Measurements from ENCODE around the gene CDHR2.
"Not testable (repeated sequence)": the region's sequence is repeated elsewhere in the genome, so short reads cannot be mapped to it uniquely, and the experiment has no call there.

Gene CDHR2

DNA sequence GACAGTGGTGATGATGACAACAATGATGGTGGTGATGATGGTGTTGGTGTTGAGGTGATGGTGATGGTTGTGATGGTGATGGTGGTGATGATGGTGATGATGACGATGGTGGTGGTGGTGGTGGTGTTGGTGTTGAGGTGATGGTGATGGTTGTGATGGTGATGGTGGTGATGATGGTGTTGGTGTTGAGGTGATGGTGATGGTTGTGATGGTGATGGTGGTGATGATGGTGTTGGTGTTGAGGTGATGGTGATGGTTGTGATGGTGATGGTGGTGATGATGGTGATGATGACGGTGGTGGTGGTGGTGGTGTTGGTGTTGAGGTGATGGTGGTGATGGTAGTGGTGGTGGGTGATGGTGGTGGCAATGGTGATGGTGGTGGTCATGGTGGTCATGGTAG is 42.5 kb downstream of the CDHR2 start:
- DNase-seq (ENCODE audit: extremely low read depth in 1 of 2, low read depth in 1 of 2) = not testable (repeated sequence)

DNA sequence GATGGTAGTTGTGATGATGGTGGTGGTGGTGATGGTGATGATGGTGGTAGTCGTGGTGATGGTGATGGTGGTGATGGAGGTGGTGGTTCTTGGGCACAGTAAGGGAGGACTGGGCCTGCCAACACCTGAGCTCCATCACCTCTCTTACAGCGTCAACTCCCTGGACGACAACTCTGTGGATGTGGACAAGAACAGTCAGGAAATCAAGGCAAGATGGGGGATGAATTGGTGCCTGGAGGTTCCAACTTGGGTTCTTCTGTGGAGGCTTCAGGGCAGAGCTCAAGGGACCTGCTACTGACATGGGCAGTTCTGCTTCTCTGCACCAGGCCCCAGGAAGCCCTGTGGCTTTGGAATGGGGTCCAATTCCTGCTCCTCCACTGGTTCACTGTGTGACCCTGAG is 43.4 kb downstream of the CDHR2 start:
- no peak for DNase-seq (ENCODE audit: extremely low read depth in 1 of 2, low read depth in 1 of 2)

DNA sequence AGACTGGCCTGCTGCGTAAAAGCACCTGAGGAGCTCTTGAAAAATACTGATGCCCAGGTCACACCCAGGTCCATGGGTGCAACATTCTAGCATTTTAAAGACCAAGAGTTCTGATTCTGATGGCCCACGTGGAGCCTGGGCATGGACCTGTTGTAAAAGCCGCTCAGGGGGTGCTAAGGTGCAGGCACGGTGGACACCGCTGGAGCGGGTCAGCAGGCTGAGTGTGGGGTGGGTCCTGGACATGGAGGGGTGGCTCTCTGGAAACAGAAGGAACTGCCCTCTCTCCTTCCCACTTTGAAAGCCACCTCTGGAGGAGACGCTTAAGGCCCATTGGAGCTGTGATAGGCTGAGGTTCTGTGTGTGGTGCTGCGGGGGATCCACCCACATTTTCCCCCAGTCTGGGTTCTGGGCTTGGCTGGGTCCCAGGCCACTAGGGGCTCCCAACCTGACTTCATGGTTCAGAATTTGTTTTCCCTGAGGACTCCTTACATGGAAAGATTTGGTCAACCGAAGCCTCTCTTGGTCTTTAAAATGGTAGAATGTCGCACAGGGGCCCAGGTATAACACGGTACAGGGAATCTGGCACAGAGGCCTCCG is 44.2 kb downstream of the CDHR2 start:
- DNase-seq (ENCODE audit: extremely low read depth in 1 of 2, low read depth in 1 of 2) = no peak

- DNase-seq (ENCODE audit: extremely low read depth in 1 of 2, low read depth in 1 of 2) = no peak
Measured at GRCh38 chr5:176594554-176594953, 45.4 kb downstream of the CDHR2 start.

- DNase-seq (ENCODE audit: extremely low read depth in 1 of 2, low read depth in 1 of 2) = no peak
Measured at GRCh38 chr5:176595386-176595943, 46.3 kb downstream of the CDHR2 start.

- DNase-seq (ENCODE audit: extremely low read depth in 1 of 2, low read depth in 1 of 2) = no peak
Measured at GRCh38 chr5:176596069-176596644, 47.0 kb downstream of the CDHR2 start.

GRCh38 chr5:176596689-176597416 is 47.7 kb downstream of the CDHR2 start:
- DNase-seq (ENCODE audit: extremely low read depth in 1 of 2, low read depth in 1 of 2) = peak; percentile 41 to 50

DNA sequence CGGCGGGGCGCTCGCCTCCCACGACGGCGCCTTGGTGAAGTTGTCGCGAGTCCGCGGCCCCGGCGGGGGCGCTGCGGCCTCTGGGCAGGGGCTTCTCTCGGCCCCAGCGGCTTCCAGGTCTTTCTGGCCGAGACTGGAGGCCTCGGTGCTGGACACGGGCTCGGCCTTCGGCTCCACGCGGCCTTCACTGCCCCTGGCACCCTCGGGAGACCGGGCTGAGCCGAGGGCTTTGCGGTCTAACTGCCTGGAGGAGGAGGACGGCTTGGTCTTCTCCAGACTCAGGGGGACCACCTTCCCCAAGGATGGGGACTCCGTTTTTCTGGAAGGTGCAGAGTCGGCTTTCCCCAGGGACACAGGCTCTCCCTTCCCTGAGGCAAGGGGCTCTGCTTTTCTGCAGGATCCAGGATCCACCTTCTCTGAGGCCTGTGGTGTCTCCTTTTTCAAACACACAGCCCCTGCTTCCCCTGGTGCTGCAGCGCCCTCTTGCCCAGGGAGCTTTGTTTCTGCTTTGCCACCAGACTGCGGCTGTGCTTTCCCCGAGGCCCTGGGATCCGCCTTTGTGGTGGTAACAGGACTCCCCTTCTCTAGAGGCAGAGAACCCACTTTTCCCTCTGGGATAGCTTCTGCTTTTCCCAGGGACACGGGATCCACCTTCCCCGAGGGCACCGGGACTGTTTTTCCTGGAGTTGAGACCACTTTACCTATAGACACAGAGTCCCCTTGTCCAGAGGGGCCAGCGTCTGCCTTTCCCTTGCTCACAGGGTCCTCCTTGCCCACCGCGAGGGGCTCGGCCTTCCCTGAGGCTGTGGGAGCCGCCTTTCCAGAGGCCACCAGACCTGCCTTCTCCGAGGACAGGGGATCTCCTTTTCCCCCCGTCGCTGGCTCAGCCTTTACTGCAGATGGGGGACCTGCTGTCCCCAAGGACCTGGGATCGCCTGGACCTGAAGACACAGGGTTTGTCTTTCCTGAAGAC is 48.6 kb downstream of the CDHR2 start:
- no peak for DNase-seq (ENCODE audit: extremely low read depth in 1 of 2, low read depth in 1 of 2)

DNA sequence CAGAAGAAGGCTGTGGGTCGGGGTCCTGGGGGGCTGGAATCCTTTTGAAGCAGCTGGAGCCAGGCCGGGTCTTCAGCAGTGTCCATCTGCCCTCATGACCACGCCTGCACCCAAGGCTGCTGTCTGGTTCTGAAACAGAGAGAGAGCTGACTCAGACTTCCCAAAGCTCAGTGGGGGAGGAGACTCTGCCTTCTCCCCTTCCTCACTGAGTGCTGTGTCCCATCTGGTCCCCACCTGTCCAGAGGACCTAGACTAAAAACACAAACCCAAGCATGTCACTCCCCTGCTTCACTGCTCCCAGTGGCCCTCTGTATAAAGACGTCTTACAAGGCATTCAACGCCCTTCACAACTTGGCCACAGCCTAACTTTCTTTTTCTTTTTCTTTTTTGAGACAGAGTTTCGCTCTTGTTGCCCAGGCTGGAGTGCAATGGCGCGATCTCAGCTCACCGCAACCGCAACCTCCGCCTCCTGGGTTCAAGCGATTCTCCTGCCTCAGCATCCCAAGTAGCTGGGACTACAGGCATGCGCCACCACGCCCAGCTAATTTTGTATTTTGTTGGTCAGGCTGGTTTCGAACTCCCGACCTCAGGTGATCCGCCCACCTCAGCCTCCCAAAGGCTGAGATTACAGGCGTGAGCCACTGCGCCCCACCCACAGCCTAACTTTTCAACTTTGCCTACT is 50.7 kb downstream of the CDHR2 start:
- not testable (repeated sequence) for DNase-seq (ENCODE audit: extremely low read depth in 1 of 2, low read depth in 1 of 2)

DNA sequence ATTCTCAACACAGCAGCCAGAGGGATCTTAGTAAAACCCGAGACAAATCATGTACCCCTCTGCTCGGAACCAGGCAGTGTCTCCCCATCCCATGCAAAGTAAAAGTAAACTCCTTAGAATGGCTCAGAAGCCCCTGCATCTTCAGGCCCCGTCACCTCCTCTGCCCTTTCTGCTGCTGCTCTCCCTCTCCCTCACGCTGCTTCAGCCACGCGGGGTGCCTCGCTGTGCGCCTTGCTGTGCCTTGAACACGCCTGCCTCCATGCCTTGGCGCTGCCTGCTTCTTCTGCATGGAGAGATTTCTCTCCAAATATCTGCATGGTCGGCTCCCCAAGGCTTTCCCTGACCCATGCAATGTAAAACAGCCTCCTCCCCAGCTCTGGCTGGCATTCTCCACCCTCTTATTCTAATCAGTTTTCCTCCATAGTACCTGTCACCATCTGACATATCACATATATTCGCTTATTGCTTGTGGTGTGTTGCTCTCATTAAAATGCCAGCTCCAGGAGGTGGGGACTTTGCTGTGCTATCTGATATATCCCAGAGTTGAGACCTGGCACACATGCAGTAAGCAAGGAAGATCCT is 52.9 kb downstream of the CDHR2 start:
- DNase-seq (ENCODE audit: extremely low read depth in 1 of 2, low read depth in 1 of 2) = no peak

GRCh38 chr5:176603091-176603490 is 53.9 kb downstream of the CDHR2 start:
- no peak for DNase-seq (ENCODE audit: extremely low read depth in 1 of 2, low read depth in 1 of 2)

- no peak for DNase-seq (ENCODE audit: extremely low read depth in 1 of 2, low read depth in 1 of 2)
Measured at GRCh38 chr5:176606032-176606431, 56.9 kb downstream of the CDHR2 start.

DNA sequence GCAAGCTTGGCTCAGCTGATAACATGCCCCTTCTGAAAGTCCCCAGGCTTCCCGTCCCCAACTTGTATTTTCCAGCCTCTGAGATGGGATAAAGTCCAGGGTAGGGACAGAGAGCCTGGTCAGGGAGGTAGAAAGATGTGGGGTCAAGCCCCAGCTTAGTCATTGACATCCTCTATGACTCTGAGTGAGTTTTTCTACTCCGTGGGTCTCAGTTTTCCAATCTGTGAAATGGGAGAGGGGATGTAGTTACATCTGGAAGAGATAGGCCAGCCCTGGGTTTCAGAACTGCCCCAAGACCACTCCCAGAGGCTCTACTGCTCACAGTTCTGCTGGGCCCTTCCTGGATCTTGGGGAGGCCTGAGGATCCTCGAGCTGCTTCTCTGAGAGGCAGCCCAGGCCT is 57.7 kb downstream of the CDHR2 start:
- no peak for DNase-seq (ENCODE audit: extremely low read depth in 1 of 2, low read depth in 1 of 2)

- no peak for DNase-seq (ENCODE audit: extremely low read depth in 1 of 2, low read depth in 1 of 2)
Measured at GRCh38 chr5:176608142-176608705, 59.1 kb downstream of the CDHR2 start.

DNA sequence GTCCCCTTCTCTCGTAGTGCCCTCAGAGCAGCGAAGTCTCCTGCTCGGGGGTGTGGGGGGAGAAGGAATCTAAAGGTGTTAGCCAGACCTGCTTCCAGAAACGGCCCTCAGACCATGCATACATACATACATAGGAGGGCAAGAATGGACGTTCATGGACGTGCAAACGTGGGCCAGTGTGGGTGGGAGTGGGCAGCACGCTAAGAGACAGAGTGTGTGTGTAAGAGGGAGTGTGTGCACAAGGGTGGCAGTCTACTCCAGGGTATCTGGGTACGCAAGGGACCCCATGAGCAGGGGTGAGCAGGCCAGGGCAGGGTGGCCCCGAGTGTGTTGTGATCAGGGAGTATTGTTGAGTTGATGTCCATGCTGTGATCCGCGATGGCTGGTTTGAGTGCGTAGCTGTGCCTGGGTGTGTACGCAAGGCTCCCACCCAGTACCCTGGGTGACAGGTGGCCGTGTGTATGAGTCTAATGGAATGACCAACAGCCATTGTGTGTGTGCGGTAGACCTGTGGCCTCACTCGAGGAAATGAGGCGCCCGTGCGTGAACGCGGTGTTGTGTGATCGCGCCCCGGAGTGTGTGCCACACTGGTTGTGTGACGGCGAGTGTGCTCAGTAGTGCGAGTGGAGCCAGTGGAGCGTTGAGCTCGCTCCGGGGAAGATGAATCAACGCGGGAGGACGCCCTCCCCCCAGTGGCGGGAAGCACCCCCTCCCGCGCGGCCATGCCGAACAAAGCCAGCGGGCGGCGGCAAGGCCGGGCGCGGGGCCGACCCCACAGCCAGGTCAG is 60.0 kb downstream of the CDHR2 start:
- DNase-seq (ENCODE audit: extremely low read depth in 1 of 2, low read depth in 1 of 2) = no peak

DNA sequence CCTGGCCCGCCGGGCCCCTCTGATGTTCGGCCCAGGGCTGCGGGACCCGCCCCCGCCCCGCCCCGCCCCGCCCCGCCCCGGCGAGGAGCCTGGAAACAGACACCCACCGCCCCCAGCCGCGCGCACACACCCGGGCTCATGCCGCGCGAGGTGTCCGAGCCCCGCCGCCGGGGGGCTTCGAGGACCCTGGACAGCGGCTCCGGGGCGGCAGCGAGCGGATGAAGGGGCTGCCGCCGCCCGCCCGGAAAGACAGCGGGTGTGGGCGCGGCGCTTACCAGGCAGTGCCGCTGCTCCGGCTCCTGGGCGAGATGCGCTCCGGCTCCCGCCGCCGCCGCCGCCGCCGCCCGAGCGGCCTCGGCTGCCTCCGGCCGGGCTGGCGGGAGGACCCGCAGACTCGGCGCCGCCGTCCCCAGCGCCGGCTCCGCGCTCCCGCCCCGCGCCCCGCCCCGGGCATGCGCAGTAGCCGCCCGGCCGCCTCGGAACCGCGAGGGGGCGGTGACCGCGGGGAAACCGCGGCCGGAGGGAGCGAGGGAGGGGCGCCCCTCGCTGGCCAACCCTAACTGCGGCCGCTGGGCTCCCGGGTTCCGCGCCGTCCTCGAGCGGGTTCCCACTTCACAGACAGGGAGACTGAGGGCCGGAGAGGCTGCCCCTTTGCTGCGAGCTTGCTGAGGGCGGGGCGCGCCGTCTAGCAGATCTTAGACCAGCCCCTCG is 60.7 kb downstream of the CDHR2 start, which contains the start of gene GPRIN1:
TSS of gene GPRIN1 (minus strand) at position 433 of the 711 bp plus-strand sequence. CDS start 10,322 bp downstream, outside the sequence.
- peak; percentile 23 to 50 for DNase-seq (ENCODE audit: extremely low read depth in 1 of 2, low read depth in 1 of 2)

DNA sequence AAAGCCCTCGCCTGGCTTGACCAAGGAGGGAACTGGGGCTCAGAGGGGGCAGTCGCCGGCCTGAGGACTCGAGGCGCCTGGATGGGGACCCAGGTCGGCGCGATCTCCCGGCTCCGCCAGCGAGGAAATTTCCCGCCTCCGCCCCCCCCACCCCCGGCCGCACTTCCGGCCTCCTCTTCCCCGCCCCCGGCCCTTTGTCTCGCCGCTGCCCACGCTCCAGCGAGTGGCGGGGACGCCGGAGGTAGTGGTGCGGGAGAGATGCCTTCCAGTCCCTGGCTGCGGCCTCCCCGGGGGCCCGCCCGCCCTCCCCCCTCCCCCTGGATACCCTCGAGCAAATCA is 61.3 kb downstream of the CDHR2 start:
- DNase-seq (ENCODE audit: extremely low read depth in 1 of 2, low read depth in 1 of 2) = no peak

- peak in 1 of 2 donors; percentile 25 for DNase-seq (ENCODE audit: extremely low read depth in 1 of 2, low read depth in 1 of 2)
Measured at GRCh38 chr5:176611435-176611834, 62.3 kb downstream of the CDHR2 start.
